ENCODE results near the gene HTRA1.

DNA sequence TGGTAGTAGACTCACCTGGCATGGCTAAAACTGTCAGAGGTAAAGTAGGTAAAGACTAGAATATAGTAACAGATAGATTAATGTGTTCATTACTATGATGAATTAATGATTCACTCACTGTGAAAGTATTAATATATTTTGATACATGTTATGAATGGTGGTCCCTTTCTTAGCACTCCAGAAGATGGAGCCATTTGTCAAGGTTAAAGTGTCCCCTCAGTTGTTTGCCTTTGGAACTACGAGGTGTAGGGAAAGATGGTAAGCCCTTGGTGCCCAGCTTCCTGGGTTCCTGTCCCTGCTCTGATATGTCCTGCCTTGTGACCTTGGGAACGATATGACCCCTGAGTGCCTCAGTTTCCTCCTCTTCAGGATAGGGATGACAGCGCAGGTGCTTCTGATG is 49.4 kb downstream of the HTRA1 start:
- TF ChIP-seq, protein P1, sequence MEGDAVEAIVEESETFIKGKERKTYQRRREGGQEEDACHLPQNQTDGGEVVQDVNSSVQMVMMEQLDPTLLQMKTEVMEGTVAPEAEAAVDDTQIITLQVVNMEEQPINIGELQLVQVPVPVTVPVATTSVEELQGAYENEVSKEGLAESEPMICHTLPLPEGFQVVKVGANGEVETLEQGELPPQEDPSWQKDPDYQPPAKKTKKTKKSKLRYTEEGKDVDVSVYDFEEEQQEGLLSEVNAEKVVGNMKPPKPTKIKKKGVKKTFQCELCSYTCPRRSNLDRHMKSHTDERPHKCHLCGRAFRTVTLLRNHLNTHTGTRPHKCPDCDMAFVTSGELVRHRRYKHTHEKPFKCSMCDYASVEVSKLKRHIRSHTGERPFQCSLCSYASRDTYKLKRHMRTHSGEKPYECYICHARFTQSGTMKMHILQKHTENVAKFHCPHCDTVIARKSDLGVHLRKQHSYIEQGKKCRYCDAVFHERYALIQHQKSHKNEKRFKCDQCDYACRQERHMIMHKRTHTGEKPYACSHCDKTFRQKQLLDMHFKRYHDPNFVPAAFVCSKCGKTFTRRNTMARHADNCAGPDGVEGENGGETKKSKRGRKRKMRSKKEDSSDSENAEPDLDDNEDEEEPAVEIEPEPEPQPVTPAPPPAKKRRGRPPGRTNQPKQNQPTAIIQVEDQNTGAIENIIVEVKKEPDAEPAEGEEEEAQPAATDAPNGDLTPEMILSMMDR (IDR thresholded peaks at IDR 0.05), result no peak
- TF ChIP-seq EZH2phosphoT487 (IDR thresholded peaks at IDR 0.05), result no peak

Data from neural progenitor cell (in vitro differentiated cells).